GM19468 (cell line): Measurements from ENCODE around the gene SCRT2.
"Not testable (repeated sequence)": the region's sequence is repeated elsewhere in the genome, so short reads cannot be mapped to it uniquely, and the experiment has no call there.

Experiments
- ATAC-seq: cut with Tn5 transposase; IDR thresholded peaks from one replicate; pipeline ENCODE4 v1.9.1; 2021; ENCODE audit warnings: mild to moderate bottlenecking, moderate library complexity, moderate number of reproducible peaks; ENCODE audit not compliant: unreplicated experiment; ENCODE audit errors: extremely low read depth

SCRT2 gene

GRCh38 chr20:675453-676314 is at the start of gene SCRT2:
TSS of gene SCRT2 (minus strand) at chr20:675802. CDS start at chr20:675601, 201 bp downstream.
- no peak for ATAC-seq

- not testable (repeated sequence) for ATAC-seq
These were observed 49.2 kb upstream of the SCRT2 start for GRCh38 chr20:724797-725196.

GRCh38 chr20:723756-724155 is 48.2 kb upstream of the SCRT2 start:
- ATAC-seq, result no peak

- ATAC-seq, result no peak
These were observed 47.4 kb upstream of the SCRT2 start for GRCh38 chr20:722822-723644.

- no peak for ATAC-seq
These were observed 46.3 kb upstream of the SCRT2 start for GRCh38 chr20:721876-722275.

GRCh38 chr20:719816-720215 is 44.2 kb upstream of the SCRT2 start:
- ATAC-seq, result no peak

- no peak for ATAC-seq
These were observed 43.5 kb upstream of the SCRT2 start for GRCh38 chr20:719068-719467.

- no peak for ATAC-seq
These were observed 42.2 kb upstream of the SCRT2 start for GRCh38 chr20:717832-718231.

- no peak for ATAC-seq
These were observed 41.7 kb upstream of the SCRT2 start for GRCh38 chr20:717271-717670.

GRCh38 chr20:714453-714852 is 38.9 kb upstream of the SCRT2 start:
- ATAC-seq, result no peak

GRCh38 chr20:711576-711975 is 36.0 kb upstream of the SCRT2 start:
- no peak for ATAC-seq

GRCh38 chr20:710780-711450 is 35.3 kb upstream of the SCRT2 start:
- ATAC-seq, result no peak

GRCh38 chr20:709991-710779 is 34.6 kb upstream of the SCRT2 start:
- no peak for ATAC-seq

- no peak for ATAC-seq
These were observed 33.8 kb upstream of the SCRT2 start for GRCh38 chr20:709423-709822.

- ATAC-seq, result no peak
These were observed 33.4 kb upstream of the SCRT2 start for GRCh38 chr20:708956-709355.

GRCh38 chr20:707451-708110 is 32.0 kb upstream of the SCRT2 start:
- no peak for ATAC-seq

GRCh38 chr20:706366-706885 is 30.8 kb upstream of the SCRT2 start:
- ATAC-seq, result no peak

- ATAC-seq, result no peak
These were observed 29.1 kb upstream of the SCRT2 start for GRCh38 chr20:704726-705125.

GRCh38 chr20:703426-703825 is 27.8 kb upstream of the SCRT2 start:
- ATAC-seq, result no peak
